ENCODE results near the gene MANEAL. TPM values are rescaled to one million over a fixed set of nuclear protein-coding genes. Genes with fewer than 3 reads are reported as not detected.

Gene MANEAL
- total RNA-seq, 1 experiment from 2014 or later, result 6.4 TPM

DNA sequence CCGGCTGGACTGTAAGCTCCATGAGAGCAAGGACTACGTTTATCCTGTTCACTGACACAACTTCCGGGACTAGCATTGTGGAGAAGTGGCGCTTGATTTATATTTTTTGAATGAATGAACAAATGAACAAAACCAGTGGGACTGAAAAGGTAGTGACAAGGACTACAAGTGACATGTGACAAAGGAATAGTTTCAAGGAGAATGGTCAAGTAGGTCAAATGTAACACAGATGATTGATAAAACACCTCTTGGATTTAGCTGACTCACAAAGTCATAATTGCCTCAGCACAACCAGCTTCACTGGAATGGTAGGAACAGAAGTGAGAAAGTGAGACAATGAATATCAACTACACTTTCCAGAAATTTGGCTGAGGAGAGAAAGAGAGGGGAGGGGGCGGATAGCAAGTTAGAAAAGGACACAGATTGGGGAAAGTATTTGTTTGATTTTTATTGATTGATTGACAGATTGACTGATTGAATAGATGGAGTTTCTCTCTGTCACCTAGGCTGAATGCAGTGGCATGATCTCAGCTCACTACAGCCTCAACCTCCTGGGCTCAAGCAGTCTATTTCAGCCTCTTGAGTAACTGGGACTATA is 51.5 kb downstream of the MANEAL start:
- Mint-ChIP-seq H3K27ac (no peak overlapping the region), H3K4me1 (no peaks in the 10 kb centered on the region), H3K27me3 (ENCODE audit: low read depth) (no peaks in the 10 kb centered on the region), H3K36me3 (no peaks in the 10 kb centered on the region), H3K9me3 (no peaks in the 10 kb centered on the region), H3K4me3 (no peak overlapping the region)
- CTCF ChIA-PET, result interaction anchor here (1.3 kb wide), 1 partner anchor 14 kb away, joined by 8 read pairs; the partner anchor contains the start of gene MTF1
- POLR2A ChIA-PET, result interaction anchor here (0.6 kb wide), 1 partner anchor 1132 kb away, joined by 4 read pairs; no protein-coding TSS in a partner anchor
- DNase-seq (ENCODE audit: low spot score) (no peak), ATAC-seq (no peak)
- TF ChIP-seq MYBL2 (CRISPR knock-in tag; IDR thresholded peaks at IDR 0.05) (no peak), SOX15 (CRISPR knock-in tag; IDR thresholded peaks at IDR 0.05) (no peak), SMAD4 (CRISPR knock-in tag; IDR thresholded peaks at IDR 0.05) (no peak), CREM (CRISPR knock-in tag; IDR thresholded peaks at IDR 0.05) (no peak), FOXK1 (CRISPR knock-in tag; IDR thresholded peaks at IDR 0.05) (no peak), NR2C2 (CRISPR knock-in tag; IDR thresholded peaks at IDR 0.05) (no peak), IRF2 (CRISPR knock-in tag; IDR thresholded peaks at IDR 0.05; ENCODE audit: borderline replicate concordance, low read depth) (no peak), SP1 (CRISPR knock-in tag; conservative IDR thresholded peaks at IDR 0.05) (no peak), FOXP1 (CRISPR knock-in tag; IDR thresholded peaks at IDR 0.05; ENCODE audit: borderline replicate concordance) (no peak), RELA (CRISPR knock-in tag; IDR thresholded peaks at IDR 0.05; ENCODE audit: borderline replicate concordance) (no peak), FOXJ3 (CRISPR knock-in tag; IDR thresholded peaks at IDR 0.05; ENCODE audit: borderline replicate concordance) (no peak), TEAD4 (CRISPR knock-in tag; IDR thresholded peaks at IDR 0.05) (no peak)
- TF ChIP-seq, protein P1, sequence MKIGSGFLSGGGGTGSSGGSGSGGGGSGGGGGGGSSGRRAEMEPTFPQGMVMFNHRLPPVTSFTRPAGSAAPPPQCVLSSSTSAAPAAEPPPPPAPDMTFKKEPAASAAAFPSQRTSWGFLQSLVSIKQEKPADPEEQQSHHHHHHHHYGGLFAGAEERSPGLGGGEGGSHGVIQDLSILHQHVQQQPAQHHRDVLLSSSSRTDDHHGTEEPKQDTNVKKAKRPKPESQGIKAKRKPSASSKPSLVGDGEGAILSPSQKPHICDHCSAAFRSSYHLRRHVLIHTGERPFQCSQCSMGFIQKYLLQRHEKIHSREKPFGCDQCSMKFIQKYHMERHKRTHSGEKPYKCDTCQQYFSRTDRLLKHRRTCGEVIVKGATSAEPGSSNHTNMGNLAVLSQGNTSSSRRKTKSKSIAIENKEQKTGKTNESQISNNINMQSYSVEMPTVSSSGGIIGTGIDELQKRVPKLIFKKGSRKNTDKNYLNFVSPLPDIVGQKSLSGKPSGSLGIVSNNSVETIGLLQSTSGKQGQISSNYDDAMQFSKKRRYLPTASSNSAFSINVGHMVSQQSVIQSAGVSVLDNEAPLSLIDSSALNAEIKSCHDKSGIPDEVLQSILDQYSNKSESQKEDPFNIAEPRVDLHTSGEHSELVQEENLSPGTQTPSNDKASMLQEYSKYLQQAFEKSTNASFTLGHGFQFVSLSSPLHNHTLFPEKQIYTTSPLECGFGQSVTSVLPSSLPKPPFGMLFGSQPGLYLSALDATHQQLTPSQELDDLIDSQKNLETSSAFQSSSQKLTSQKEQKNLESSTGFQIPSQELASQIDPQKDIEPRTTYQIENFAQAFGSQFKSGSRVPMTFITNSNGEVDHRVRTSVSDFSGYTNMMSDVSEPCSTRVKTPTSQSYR (CRISPR knock-in tag; IDR thresholded peaks at IDR 0.05), result no peak
- TF ChIP-seq, protein P2, sequence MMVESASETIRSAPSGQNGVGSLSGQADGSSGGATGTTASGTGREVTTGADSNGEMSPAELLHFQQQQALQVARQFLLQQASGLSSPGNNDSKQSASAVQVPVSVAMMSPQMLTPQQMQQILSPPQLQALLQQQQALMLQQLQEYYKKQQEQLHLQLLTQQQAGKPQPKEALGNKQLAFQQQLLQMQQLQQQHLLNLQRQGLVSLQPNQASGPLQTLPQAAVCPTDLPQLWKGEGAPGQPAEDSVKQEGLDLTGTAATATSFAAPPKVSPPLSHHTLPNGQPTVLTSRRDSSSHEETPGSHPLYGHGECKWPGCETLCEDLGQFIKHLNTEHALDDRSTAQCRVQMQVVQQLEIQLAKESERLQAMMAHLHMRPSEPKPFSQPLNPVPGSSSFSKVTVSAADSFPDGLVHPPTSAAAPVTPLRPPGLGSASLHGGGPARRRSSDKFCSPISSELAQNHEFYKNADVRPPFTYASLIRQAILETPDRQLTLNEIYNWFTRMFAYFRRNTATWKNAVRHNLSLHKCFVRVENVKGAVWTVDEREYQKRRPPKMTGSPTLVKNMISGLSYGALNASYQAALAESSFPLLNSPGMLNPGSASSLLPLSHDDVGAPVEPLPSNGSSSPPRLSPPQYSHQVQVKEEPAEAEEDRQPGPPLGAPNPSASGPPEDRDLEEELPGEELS (CRISPR knock-in tag; IDR thresholded peaks at IDR 0.05), result no peak
- TF ChIP-seq, protein P3, sequence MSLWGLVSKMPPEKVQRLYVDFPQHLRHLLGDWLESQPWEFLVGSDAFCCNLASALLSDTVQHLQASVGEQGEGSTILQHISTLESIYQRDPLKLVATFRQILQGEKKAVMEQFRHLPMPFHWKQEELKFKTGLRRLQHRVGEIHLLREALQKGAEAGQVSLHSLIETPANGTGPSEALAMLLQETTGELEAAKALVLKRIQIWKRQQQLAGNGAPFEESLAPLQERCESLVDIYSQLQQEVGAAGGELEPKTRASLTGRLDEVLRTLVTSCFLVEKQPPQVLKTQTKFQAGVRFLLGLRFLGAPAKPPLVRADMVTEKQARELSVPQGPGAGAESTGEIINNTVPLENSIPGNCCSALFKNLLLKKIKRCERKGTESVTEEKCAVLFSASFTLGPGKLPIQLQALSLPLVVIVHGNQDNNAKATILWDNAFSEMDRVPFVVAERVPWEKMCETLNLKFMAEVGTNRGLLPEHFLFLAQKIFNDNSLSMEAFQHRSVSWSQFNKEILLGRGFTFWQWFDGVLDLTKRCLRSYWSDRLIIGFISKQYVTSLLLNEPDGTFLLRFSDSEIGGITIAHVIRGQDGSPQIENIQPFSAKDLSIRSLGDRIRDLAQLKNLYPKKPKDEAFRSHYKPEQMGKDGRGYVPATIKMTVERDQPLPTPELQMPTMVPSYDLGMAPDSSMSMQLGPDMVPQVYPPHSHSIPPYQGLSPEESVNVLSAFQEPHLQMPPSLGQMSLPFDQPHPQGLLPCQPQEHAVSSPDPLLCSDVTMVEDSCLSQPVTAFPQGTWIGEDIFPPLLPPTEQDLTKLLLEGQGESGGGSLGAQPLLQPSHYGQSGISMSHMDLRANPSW (CRISPR knock-in tag; conservative IDR thresholded peaks at IDR 0.05; ENCODE audit: low read depth), result no peak
- TF ChIP-seq, protein P4, sequence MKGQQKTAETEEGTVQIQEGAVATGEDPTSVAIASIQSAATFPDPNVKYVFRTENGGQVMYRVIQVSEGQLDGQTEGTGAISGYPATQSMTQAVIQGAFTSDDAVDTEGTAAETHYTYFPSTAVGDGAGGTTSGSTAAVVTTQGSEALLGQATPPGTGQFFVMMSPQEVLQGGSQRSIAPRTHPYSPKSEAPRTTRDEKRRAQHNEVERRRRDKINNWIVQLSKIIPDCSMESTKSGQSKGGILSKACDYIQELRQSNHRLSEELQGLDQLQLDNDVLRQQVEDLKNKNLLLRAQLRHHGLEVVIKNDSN (CRISPR knock-in tag; IDR thresholded peaks at IDR 0.05), result no peak

DNA sequence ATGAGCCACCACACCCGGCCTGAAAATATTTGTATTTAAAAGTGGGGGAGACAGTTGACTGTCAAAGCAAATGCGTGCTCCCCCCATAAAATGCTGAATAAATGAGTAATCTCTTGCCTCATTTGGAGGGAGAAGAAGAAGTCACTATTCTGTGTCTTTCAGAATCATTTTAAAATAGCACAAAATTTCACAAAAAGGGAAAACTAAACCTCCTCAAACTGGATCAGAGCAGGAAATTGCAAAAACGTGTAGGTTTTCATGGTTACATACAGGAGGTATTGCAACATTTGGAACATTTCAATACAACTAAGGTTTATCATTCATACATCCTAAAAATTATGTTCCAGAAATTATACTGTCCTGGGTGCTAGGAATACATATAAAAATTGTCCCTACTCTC is 52.1 kb downstream of the MANEAL start:
- ATAC-seq (no peak), DNase-seq (ENCODE audit: low spot score) (no peak)
- POLR2A ChIA-PET, result interaction anchor here (0.7 kb wide), 1 partner anchor 101 kb away, joined by 3 read pairs; the partner anchor contains the start of gene INPP5B
- no peaks in the 10 kb centered on the region for H3K9me3 Mint-ChIP-seq
- H3K27me3 Mint-ChIP-seq (ENCODE audit: low read depth), result no peaks in the 10 kb centered on the region
- no peak overlapping the region for H3K27ac Mint-ChIP-seq
- CTCF ChIA-PET, result interaction anchor here (0.7 to 1.6 kb wide), 2 partner anchors 14 to 331 kb away, joined by 3 to 9 read pairs; partner anchors contain the start of gene MTF1
- no peak overlapping the region for H3K4me3 Mint-ChIP-seq
- H3K36me3 Mint-ChIP-seq, result no peaks in the 10 kb centered on the region
- H3K4me1 Mint-ChIP-seq, result no peaks in the 10 kb centered on the region
- TF ChIP-seq, protein P5, sequence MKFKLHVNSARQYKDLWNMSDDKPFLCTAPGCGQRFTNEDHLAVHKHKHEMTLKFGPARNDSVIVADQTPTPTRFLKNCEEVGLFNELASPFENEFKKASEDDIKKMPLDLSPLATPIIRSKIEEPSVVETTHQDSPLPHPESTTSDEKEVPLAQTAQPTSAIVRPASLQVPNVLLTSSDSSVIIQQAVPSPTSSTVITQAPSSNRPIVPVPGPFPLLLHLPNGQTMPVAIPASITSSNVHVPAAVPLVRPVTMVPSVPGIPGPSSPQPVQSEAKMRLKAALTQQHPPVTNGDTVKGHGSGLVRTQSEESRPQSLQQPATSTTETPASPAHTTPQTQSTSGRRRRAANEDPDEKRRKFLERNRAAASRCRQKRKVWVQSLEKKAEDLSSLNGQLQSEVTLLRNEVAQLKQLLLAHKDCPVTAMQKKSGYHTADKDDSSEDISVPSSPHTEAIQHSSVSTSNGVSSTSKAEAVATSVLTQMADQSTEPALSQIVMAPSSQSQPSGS (CRISPR knock-in tag; IDR thresholded peaks at IDR 0.05; ENCODE audit: borderline replicate concordance, low read depth), result no peak
- no peak for TF ChIP-seq MYBL2 (CRISPR knock-in tag; IDR thresholded peaks at IDR 0.05)
- TF ChIP-seq, protein P4 (CRISPR knock-in tag; IDR thresholded peaks at IDR 0.05), result no peak
- TF ChIP-seq, protein P3 (CRISPR knock-in tag; conservative IDR thresholded peaks at IDR 0.05; ENCODE audit: low read depth), result no peak
- TF ChIP-seq, protein P6, sequence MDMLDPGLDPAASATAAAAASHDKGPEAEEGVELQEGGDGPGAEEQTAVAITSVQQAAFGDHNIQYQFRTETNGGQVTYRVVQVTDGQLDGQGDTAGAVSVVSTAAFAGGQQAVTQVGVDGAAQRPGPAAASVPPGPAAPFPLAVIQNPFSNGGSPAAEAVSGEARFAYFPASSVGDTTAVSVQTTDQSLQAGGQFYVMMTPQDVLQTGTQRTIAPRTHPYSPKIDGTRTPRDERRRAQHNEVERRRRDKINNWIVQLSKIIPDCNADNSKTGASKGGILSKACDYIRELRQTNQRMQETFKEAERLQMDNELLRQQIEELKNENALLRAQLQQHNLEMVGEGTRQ (CRISPR knock-in tag; IDR thresholded peaks at IDR 0.05), result no peak
